ENCODE measurements around the gene OTOP3. TPM values are rescaled to one million over a fixed set of nuclear protein-coding genes. Genes with fewer than 3 reads are reported as not detected.
"Not testable (repeated sequence)": the region's sequence is repeated elsewhere in the genome, so short reads cannot be mapped to it uniquely, and the experiment has no call there.

OTOP3 gene
- total RNA-seq, 1 experiment from 2014 or later: not detected

DNA sequence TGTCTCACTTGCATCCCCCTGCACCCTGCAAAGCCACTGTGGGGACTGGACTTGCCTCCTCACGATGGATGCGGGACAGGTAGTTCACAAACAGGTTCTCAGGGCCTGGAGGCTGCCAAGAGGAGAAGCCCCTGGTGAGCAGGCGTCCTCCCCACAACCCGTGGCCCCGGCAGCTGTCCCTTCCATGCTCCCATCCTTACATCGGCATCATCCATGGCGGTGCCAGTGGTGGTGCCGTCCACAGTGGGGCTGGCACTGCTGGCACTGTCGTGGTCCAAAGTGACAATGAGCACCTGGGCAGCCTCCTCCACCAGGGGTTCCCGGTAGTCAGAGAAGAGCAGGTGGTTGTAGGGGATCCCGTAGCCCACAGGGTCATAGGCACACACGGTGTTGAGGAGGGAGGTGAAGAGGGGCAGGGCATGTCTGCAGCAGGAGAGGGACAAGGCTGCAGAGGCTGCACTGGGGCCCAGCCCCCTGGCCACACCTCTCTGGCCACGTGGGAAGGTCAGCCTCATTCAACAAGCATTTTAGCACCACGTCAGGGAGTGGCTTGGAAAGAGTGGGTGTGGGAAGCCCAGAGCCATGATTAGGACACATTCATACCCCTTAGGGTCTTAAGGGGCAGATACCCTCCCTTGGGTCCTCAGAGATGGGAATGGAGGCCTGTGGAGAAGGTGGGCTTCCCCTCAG, 24.3 kb downstream of the OTOP3 start:
- peak; percentile 24 for DNase-seq (ENCODE audit: low read depth)

DNA sequence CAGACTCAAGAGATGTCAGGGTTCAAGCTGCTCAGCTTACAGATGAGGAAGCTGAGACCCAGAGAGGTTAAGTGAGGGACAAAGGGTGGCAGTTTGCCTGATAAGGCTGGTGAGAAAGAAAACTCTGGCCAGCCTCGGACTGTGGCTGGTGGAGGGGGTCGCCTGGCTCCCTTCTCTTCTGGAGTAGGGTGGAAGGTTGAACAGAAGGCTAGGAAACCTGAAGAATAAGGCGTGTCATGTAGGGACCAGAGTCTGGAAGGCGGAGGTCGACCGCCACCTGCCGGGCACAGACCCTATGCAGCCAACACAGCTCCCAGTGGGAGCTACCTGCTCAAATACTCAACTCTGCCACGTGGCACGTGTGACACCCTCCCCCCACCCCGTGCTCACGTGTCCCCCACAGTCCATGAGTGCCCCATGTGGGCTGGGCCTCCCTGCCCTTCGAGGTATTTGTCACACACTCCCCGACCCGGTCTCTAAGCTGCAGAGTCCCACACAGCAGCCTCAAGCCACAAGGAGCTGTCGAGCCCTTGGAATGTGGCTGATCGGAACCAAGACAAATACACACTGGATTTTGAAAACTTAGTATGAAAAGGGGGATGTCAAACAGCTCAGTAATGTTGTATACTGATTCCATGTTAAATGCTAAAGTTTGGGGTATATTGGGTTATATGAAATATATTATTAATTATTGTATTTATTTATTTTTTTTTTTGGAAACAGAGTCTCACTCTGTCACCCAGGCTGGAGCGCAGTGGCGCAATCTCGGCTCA, 25.1 kb downstream of the OTOP3 start:
- DNase-seq (ENCODE audit: low read depth): no peak

DNA sequence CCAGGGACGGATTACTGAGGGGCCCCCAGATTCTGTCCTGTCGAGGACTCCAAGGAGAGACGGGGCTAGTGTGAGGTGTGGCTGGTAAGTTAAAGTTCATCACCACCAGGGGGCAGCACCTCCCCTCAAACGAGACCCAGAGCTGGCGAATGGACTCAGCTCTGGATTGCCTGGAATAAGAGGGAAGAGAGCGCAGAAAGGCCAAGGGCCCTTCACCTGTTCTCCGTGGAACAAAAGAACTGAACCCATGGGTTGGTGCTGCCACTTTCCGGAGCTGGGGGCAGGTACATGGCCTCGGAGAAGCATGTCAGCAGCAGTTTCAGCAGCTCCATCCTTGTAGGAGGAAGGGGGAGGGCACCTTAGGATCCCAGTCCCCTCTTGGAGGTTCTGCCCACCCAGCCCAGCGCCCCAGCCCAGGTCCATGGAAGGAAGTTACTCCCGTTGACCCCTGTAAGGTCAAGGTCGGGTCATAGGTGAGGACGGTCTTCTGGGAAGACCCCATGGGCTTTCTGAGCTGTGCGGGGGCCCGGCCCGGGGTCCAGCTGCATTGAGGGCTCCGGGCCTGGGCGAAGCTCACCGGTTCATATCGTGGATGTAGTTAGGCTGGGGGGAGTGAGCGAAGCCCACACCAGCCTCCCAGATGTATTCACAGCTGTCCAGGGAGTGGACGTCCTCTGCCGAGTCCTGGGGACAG, 26.1 kb downstream of the OTOP3 start:
- DNase-seq (ENCODE audit: low read depth): peak; percentile 75

DNA sequence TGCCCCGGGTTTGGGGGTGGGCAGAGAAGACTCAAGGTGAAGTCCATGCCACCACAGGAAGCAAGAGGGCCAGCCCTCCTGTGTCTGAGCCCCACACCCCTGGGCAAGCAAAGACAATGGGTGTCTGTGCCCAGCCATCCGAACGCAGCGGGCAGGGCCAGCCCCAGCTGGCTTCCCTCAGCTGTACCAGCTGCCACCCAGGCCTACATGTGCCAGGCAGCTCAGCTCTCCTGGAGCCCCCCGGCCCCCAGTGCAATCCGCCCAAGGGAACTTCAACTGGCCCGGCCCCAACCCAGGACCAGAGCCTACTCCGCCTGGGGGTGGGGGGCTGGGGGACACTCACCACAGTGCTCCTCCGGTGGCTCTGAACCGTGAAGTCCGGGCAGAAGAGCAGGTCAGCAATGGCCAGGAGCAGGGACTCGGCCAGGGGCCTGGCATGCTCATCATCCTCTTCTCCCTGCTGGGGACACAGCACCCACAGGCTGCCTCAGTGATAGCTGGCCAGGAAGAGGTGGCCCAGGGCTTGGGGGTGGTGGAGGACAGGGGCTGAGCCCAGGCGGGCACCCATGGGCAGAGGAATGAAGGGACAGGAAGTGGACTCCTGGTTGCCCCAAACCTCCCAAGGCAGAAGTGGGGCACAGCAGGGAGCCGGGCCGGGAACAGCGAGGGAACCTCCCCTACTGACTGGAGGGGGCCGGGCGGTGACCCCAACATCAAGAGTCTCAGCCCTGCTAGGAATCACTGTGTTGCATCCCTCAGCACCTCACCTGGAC, 27.1 kb downstream of the OTOP3 start:
- DNase-seq (ENCODE audit: low read depth): no peak

DNA sequence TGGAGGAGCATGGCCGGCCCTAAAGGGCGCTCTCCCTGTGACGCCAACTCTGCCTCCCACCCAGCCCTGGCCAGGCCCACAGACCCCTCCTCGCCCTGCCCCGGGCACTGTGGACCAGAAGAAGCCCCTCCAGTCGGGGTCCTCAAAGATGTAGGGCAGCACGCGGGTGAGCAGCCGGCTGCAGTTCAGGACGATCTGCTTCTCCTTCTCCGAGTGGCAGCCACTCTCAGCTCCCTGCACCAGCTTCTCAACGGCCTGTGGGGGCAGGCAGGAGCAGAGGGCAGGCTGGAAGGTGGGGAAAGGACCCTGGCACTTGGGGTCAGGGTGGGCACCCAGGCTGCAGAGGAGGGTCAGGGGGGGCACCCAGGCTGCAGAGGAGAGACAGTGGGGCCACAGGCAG, 28.0 kb downstream of the OTOP3 start:
- no peak for DNase-seq (ENCODE audit: low read depth)

- DNase-seq (ENCODE audit: low read depth): no peak
These were observed 28.6 kb downstream of the OTOP3 start for GRCh38 chr17:74964246-74964761.

DNA sequence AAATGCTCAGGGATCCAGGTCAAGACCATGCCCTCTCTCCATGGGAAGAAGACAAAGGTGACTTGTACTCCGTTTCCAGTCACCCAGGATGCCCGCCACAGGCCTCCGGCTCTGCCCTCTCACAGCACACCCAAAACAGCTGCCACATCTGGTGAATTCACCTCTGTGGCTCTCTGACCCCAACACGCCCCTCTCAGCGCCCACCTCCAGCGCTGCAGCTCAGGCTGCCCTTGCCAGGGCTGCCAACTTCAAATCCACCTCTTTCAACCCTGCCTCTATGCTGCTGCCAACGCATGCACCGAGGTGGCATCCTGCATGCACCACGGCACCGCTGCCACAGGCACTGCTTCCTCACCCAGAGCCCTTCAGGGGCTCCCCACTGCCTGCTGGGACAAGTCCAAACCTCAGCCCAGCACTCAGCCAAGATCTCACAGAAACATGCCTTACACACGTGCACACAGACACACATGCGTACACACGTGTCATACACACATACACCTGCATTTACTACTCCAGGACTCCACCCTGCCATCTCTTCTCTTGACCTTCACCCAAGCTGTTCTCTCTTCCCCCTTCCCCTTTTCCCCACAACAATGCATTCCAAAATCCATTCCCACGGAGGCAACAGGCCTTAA, 29.4 kb downstream of the OTOP3 start:
- no peak for DNase-seq (ENCODE audit: low read depth)

DNA sequence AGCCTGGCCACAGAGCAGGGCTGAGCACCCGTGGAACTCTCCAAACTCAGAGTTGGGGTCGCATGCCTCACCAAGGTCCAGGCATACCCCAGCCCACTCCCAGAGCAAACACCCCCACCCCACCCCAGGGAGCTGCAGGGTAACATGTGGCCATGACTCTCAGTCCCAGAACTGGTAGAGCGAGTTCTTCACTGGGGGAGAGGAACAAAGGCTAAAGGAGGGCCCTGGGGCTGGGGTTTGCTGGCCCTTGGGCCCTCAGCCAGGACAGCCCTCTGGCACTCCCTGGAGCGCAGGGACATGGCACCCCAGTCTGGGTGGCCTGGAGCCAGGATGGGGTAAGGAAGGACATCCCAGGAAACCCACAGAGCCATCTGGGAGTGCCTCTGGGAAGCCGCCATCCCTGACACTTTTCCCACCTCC, 32.7 kb downstream of the OTOP3 start:
- DNase-seq (ENCODE audit: low read depth): no peak

DNA sequence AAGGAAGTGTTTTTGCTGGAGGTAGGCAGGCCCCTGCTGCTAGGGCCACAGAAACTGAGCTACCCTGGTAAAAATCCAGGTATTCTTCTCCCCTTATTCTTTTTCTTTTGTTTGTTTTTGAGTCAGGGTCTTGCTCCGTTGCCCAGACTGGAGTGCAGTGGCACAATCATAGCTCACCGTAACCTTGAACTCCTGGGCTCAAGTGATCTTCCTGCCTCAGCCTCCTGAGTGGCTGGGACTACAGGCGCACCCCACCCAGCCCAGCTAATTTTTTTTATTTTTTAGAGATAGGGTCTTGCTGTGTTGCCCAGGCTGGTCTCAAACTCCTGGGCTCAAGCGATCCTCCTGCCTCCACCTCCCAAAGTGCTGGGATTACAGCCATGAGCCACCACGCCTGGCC, 33.8 kb downstream of the OTOP3 start:
- not testable (repeated sequence) for DNase-seq (ENCODE audit: low read depth)

- DNase-seq (ENCODE audit: low read depth): no peak
These were observed 34.7 kb downstream of the OTOP3 start for GRCh38 chr17:74970395-74970794.

GRCh38 chr17:74971069-74971841, 35.6 kb downstream of the OTOP3 start:
- DNase-seq (ENCODE audit: low read depth): no peak

- DNase-seq (ENCODE audit: low read depth): no peak
These were observed 36.1 kb downstream of the OTOP3 start for GRCh38 chr17:74971842-74972106.

- no peak for DNase-seq (ENCODE audit: low read depth)
These were observed 36.6 kb downstream of the OTOP3 start, which contains the start of gene HID1 for GRCh38 chr17:74972107-74972972. HID1 (minus strand) TSS chr17:74972759; CDS start chr17:74972656, 103 bp downstream.

DNA sequence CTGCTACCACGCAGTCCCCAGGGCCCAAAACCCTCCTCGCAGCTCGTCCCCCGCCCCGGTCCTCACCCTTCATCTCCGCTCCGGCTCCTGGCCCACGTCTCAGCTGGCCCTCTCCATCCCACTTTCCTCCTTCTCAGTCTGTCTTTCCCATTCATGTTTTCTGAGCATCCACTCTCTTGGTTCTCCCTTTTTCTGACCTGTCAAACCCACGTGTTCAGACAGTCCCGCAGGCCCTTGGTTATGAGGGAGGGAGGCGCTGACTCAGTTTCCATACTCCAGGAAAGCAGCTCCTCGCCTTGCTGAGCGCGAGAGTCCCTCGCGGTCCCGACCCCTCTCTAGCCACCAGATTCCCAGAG, 37.3 kb downstream of the OTOP3 start:
- DNase-seq (ENCODE audit: low read depth): no peak

DNA sequence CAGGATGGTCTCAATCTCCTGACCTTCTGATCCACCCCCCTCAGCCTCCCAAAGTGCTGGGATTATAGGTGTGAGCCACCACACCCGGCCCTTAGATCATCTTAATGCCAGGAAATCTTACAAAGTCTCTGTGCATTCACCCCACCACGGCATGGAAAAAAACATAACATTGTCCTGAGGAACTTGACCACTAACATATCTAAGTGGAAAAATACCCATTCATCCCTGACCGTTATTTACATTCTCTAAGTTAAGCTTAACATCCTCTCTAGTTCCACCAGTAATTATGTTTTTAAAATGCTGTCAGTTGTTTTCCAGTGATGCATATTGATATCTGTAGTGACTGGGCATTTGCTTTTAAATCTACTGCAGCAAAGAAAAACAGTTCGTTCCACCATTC, 40.2 kb downstream of the OTOP3 start:
- no peak for DNase-seq (ENCODE audit: low read depth)

DNA sequence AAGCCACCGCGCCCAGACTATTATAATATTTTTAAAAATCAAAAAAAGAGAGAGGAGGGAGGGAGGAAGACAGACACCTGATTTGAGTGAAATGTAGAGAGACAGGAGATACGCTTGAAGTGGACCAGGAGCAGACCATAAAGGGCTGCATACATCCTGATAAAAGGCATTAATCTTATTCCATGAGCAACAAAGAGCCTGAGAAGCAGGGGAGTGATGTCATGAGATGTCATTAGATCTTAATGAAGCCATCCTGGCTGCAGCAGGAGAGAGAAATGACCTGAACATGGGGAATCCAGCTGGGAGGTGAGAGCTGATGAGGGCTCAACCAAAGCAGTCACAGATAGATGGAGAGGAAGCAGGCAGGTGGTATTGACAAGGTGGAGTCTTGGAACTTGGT, 42.1 kb downstream of the OTOP3 start:
- DNase-seq (ENCODE audit: low read depth): no peak

DNA sequence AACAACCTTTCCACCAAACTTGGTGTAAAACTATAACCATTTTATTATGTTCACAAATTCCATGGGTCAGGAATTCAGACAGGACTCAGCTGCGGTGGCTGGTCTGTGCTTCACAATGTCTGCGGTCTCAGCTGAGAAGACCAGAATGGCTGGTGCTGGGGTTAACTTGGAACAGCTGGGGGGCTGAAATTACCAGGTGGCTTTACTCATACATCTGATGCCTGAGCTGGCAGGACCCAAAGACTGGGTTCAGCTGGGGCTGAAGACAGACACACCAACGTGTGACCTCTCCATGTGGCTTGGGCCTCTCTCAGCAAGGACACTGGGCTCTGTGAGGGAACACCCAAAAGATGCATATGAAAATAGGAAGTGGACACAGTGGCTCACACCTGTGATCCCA, 42.5 kb downstream of the OTOP3 start:
- no peak for DNase-seq (ENCODE audit: low read depth)

GRCh38 chr17:74979408-74980146, 43.9 kb downstream of the OTOP3 start:
- no peak for DNase-seq (ENCODE audit: low read depth)
